Measurements from ENCODE around the gene RCL1.

DNA sequence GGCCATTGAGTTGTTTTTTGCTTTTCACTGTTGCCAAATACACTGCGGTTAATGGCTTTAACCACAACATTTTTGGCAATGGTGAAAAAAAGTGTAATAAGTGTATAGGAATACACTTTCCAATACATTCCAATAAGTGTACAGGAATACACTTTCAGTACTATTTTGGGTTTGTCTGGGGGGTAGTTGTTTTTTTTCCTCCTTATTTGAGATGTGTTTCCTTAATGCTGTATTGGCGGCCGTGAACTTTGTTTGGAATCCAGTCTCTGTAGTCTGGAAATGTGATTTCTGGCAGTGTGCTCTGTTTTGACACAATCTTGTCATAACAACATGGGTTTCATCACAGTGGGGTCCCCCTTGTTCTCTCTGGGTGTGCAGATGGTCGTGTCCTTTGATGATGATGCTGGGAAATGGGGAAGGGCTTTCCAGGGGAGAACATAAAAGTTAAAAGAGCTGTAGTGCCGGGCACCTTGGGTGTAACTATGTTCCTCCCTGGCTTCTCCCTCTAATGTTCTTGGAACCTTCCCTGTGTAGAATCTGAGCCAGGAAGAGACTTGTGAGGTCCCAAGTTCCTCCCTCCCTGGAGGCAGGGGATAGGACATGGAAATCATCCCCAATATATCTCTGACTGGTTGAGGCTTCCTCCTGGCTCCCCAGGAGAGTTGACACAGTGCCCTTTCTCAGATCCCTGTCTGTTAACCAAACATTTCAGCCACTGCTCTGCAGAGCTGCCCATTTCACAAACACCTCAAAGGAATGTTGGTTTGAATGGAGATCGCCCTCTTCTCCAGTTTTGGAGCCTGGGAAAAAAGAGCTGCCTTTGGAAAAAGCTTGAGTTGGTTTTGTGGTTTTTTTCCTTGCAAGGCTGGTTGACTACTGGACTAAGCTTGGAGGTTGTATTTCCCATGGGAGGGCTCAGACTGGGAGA lies 44.8 kb downstream of the RCL1 start:
- TF ChIP-seq ZFP90 (CRISPR knock-in tag; IDR thresholded peaks at IDR 0.05; ENCODE audit: borderline replicate concordance) (no peak), ATF2 (CRISPR knock-in tag; IDR thresholded peaks at IDR 0.05) (peak; percentile 43; the same call in 1 of the 2 replicates), HNF4A (CRISPR knock-in tag; IDR thresholded peaks at IDR 0.05) (peak; percentile 40), ELF1 (CRISPR knock-in tag; IDR thresholded peaks at IDR 0.05) (no peak), EZH2 (conservative IDR thresholded peaks at IDR 0.05; ENCODE audit: low read depth, low read length) (no peak), ZNF124 (CRISPR knock-in tag; IDR thresholded peaks at IDR 0.05) (no peak), FOXK2 (IDR thresholded peaks at IDR 0.05) (no peak), IKZF1 (IDR thresholded peaks at IDR 0.05) (no peak), ATF7 (IDR thresholded peaks at IDR 0.05) (no peak), ATF7 (CRISPR knock-in tag; IDR thresholded peaks at IDR 0.05) (no peak)
- TF ChIP-seq, protein P1, sequence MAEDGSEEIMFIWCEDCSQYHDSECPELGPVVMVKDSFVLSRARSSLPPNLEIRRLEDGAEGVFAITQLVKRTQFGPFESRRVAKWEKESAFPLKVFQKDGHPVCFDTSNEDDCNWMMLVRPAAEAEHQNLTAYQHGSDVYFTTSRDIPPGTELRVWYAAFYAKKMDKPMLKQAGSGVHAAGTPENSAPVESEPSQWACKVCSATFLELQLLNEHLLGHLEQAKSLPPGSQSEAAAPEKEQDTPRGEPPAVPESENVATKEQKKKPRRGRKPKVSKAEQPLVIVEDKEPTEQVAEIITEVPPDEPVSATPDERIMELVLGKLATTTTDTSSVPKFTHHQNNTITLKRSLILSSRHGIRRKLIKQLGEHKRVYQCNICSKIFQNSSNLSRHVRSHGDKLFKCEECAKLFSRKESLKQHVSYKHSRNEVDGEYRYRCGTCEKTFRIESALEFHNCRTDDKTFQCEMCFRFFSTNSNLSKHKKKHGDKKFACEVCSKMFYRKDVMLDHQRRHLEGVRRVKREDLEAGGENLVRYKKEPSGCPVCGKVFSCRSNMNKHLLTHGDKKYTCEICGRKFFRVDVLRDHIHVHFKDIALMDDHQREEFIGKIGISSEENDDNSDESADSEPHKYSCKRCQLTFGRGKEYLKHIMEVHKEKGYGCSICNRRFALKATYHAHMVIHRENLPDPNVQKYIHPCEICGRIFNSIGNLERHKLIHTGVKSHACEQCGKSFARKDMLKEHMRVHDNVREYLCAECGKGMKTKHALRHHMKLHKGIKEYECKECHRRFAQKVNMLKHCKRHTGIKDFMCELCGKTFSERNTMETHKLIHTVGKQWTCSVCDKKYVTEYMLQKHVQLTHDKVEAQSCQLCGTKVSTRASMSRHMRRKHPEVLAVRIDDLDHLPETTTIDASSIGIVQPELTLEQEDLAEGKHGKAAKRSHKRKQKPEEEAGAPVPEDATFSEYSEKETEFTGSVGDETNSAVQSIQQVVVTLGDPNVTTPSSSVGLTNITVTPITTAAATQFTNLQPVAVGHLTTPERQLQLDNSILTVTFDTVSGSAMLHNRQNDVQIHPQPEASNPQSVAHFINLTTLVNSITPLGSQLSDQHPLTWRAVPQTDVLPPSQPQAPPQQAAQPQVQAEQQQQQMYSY (CRISPR knock-in tag; IDR thresholded peaks at IDR 0.05): no peak
- TF ChIP-seq, protein P2, sequence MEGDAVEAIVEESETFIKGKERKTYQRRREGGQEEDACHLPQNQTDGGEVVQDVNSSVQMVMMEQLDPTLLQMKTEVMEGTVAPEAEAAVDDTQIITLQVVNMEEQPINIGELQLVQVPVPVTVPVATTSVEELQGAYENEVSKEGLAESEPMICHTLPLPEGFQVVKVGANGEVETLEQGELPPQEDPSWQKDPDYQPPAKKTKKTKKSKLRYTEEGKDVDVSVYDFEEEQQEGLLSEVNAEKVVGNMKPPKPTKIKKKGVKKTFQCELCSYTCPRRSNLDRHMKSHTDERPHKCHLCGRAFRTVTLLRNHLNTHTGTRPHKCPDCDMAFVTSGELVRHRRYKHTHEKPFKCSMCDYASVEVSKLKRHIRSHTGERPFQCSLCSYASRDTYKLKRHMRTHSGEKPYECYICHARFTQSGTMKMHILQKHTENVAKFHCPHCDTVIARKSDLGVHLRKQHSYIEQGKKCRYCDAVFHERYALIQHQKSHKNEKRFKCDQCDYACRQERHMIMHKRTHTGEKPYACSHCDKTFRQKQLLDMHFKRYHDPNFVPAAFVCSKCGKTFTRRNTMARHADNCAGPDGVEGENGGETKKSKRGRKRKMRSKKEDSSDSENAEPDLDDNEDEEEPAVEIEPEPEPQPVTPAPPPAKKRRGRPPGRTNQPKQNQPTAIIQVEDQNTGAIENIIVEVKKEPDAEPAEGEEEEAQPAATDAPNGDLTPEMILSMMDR (CRISPR knock-in tag; IDR thresholded peaks at IDR 0.05): no peak

All from HepG2 (cell line).